Right hindlimb (tissue), 1 donor: ENCODE results near the gene AHCYL1.
"Not testable (repeated sequence)": the region's sequence is repeated elsewhere in the genome, so short reads cannot be mapped to it uniquely, and the experiment has no call there.

Experiments used
- DNase-seq: peaks from one replicate; pipeline ENCODE4 v3.0.0-alpha.2; 2018

The AHCYL1 gene

DNA sequence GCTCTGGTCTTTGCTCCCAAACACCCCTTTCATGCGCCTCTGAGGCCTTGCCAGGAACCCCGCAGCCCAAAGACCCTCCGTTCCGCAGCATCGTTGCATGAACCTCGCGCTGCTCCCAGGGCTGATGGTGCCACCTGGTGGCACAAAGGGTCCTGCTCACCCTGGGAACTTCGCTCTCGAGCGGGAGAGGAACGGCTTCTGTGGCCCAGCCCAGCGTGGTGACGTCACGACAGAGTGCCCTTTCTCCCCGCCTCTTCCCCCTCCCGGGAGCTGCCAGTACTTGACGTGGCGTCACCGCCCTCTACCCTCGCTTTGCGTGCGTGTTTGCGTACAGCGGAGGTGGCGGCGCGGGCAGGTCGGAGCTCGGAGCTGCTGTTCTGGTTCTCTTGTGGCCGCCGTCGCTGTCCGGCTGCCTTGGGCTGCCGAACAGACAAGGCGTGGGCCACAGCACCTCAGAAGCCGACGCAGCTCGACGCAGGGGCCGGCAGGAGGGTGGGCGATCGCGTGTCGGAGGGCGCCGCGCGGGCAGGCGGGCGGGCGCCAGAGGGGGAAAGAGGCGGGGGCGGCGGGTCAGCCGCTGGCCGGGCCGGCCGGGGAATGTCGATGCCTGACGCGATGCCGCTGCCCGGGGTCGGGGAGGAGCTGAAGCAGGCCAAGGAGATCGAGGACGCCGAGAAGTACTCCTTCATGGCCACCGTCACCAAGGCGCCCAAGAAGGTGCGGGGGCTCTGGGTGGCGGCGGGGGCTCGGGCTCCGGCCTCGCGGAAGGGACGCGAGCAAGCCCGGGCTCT lies at the start of gene AHCYL1:
Gene AHCYL1 (plus strand): TSS at position 310 of the 791 bp plus-strand sequence. CDS start 288 bp downstream, at position 598.
- peak; percentile 99 for DNase-seq

DNA sequence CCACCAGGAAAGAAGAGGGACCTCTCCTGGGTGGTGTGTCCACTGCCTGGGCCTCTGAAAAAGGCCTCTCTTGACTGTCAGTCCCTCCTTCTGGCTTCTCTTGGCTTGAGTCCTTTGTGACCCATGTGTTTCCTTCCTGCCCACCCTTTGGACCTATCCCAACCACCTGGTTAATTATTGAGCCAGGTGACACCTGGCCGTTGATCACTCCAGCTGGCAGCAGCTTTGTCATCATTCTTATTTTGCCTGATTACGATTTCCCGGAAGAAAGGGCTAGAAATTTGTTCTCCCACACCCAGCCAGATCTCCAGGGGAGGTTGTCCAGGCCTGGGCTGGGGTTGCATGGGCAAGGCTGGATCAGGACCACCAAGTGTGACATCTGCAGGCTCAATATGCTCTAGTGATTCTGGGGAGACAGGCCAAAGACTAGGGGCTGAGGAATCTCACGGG lies 49.1 kb upstream of the AHCYL1 start:
- DNase-seq = no peak

GRCh38 chr1:109937738-109938137 lies 46.8 kb upstream of the AHCYL1 start:
- no peak for DNase-seq

DNA sequence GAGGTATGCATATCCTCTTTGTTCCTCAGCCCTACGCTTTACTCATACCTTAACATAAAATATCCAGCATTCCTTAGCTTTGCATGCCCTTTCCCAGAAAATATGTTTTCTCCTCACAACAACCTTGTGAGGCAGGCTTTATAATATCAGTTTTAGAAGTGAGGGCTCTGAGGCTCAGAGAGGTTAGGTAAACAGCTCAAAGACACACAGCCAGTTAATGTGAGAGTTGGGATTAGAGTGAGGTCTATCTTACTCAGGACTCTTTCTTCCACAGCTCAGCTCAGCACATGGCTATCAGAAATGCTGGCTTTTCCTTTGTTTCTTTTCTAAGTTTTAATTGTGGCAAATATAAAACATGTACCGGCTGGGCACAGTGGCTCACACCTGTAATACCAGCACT lies 46.0 kb upstream of the AHCYL1 start:
- no peak for DNase-seq

DNA sequence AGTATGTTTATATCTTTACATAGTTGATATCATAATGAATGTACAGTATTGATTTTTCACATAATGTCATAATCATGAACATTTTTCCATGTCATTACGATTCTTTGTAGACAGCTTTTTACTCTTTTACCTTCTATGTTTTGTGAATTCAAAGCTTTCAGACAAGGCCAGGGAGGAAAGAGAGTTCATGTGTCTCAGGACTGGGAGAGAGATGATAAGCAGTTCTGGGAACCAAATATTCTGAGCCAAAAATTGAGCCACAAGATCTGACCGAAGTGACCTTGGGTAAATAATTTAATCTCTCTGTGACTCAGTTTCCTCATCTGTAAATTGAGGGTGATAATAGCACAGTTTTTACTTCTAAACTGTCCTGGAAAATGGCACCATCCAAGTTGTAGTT lies 42.1 kb upstream of the AHCYL1 start:
- no peak for DNase-seq

- DNase-seq = no peak
Measured at GRCh38 chr1:109944541-109944940, 40.0 kb upstream of the AHCYL1 start.

- DNase-seq = no peak
Measured at GRCh38 chr1:109946511-109946910, 38.1 kb upstream of the AHCYL1 start.

GRCh38 chr1:109947582-109948284 lies 36.8 kb upstream of the AHCYL1 start:
- no peak for DNase-seq

DNA sequence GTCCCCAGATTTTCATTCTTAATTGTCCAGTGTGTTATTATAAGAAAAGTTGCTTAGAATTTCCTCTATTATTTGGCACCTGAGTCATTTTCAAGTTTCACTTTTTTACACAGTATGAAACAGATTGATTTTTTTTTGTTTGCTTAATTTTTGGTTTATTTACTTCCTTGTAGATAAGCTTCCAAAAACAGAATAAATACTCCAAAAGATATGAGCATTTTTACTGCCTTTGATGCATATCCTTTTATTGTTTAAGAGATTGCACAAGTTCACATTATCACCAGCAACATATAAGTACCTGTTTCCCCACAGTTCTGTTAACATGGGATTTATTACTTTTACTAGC lies 36.3 kb upstream of the AHCYL1 start:
- DNase-seq = no peak

- no peak for DNase-seq
Measured at GRCh38 chr1:109950038-109950437, 34.5 kb upstream of the AHCYL1 start.

DNA sequence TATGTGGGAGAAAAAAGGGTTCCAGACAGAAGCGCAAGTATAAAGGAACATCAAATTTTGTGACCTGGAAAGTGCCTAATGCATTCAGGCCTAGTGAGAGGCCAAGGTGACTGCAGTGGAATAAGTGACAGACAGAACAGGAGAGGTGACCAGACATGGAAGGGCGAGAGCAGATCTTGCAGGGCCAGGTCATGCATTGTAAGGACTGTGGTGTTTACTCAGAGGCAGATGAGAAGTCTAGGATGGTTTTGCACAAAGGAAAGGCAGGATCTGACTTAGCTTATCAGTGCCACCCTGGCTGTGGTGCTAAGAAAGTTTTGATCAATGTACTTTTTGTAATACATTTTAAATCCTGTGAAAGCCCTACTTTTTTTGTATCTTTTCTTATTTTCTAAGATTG lies 34.1 kb upstream of the AHCYL1 start:
- no peak for DNase-seq

- not testable (repeated sequence) for DNase-seq
Measured at GRCh38 chr1:109951501-109951900, 33.1 kb upstream of the AHCYL1 start.

DNA sequence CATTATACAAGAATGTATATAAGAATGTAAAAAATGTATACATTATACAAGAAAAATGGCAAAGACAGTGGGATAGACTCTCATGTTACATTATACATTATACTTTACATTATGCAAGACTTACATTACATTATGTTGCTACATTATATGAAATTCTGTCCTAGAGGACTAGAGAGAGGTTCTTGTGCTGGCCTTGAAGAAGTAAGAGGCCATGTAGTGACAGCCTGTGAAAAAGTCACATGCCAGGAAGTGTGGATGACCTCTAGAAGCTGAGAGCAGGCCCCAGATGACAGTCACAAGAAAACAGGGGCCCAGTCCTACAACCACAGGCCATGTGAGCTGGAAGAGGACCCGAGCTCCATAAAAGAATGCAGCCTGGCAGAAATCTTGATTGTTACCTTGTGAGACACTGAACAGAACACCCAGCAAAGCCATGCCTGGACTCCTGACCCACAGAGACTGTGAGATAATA lies 30.5 kb upstream of the AHCYL1 start:
- no peak for DNase-seq

DNA sequence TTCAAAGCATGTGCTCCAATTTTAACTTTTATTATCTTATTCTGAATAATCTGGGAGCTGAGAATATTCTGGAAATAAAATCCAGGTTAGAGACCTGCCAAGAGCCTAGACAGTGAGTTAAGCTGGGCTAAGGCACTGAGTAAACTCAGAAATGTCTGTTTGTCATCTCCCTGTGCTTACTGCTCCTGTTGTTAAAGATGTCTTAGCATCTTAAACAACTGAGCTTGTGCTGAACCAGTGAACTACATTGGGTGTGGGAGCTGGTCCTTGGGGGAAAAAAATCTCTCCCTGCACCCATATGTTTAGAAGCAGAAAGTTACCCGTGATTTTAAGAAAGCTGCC lies 25.0 kb upstream of the AHCYL1 start:
- no peak for DNase-seq

DNA sequence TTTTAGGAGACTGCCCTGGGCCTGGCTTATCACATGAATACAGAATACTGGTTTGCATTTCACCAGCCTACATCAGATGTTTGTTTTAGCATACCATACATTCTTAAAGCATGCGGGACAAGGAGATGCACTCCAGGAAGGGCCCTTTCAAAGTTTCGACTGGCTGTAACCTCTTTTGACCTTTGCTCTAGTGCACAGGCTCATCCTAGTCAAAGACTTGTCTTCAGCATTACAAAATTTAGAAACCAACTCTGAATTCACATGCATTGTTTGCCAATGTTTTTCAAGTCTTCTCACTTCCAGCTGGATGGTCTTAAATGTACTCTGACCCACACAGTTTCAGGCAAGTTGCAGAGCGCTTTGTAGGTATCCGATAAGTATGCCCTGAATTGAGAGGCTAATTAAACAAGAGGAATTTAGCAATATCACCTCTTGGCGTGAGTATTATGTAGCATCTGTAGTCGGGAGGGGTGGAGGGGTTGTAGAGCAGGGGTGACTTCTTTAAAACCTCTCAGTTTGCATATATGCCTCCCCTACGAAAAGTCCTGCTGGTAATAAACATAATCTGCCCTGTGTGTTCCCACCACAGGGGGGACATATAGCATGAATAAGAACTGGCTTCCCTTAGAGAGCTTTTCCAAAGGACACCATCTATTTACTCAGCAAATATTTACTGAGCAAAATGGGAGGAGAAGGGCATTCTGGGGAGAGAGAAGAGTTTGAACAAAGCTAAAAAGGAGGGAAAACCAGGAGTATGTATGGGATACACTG lies 24.4 kb upstream of the AHCYL1 start:
- DNase-seq = no peak

DNA sequence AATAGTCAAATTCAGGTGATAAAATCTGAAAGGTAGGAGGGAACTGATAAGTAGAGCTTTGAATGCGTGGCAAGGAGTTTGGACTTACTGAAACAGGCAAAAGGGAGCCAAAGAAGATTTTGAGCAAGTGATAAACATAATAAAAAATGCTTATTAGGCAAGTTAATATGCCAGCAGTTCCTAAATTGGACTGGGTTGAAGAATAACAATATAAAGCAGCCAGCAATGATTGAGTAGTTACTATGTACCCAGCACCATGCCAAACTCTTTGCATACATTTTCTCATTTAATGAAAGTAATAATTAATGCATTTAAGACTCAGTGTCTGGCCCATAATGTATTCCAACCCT lies 23.8 kb upstream of the AHCYL1 start:
- DNase-seq = no peak

GRCh38 chr1:109963864-109964263 lies 20.7 kb upstream of the AHCYL1 start:
- no peak for DNase-seq

- DNase-seq = no peak
Measured at GRCh38 chr1:109969146-109969829, 15.3 kb upstream of the AHCYL1 start.

GRCh38 chr1:109969907-109970306 lies 14.7 kb upstream of the AHCYL1 start:
- no peak for DNase-seq

- DNase-seq = no peak
Measured at GRCh38 chr1:109971559-109971958, 13.0 kb upstream of the AHCYL1 start.

DNA sequence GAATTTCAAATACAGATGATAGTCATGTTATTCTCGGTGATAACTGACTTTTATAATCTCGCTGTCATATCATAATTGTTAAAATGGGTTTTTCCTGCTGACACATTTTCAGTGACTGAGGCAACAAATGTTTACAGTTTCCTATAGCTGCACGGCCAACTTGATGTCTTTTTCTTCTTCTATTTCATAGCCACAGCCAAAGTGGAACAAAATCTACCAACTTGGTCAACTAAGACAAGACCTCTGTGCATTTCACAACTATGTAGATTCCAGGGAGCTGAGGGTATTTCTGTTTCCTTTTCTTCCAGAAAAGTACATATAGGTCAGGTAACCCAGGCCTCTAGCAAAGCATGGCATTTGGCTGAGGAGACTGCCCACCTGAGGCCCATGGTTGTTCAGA lies 10.4 kb upstream of the AHCYL1 start:
- DNase-seq = no peak

DNA sequence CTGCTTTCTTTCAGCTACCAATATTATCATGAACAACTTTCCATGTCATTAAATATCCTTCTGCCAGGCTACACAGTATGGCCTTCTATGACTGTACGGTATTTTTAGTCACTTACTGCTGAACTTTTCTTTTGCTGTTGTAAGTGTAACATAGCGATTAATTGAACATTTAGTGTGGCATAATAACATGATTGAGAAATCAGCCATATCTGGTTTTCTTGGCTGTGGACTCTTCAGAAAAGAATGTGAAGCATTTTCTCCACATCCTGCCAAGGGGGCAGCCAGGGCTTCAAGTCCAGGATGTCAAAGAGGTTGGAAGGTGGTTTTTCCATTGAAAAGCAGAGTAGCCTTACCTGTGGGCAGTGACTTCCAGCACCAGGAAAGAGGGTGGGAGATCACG lies 8.8 kb upstream of the AHCYL1 start:
- DNase-seq = no peak

GRCh38 chr1:109976762-109977161 lies 7.8 kb upstream of the AHCYL1 start:
- DNase-seq = no peak
